GM12874 (cell line): ENCODE measurements around the gene MTHFD1L.

Experiments used
- CTCF ChIP-seq: IDR thresholded peaks from 2 replicates; pipeline ENCODE4 v1.5.1; 2011; ENCODE audit warnings: low read depth, mild to moderate bottlenecking, control low read depth, low read length, moderate library complexity; ENCODE audit not compliant: insufficient read depth

Gene MTHFD1L

GRCh38 chr6:151088599-151088935 is 223.1 kb downstream of the MTHFD1L start:
- no peak for TF ChIP-seq CTCF

- no peak for TF ChIP-seq CTCF
Observed at GRCh38 chr6:151088963-151089362, 223.5 kb downstream of the MTHFD1L start.

- TF ChIP-seq CTCF: no peak
Observed at GRCh38 chr6:151089978-151090377, 224.5 kb downstream of the MTHFD1L start.

DNA sequence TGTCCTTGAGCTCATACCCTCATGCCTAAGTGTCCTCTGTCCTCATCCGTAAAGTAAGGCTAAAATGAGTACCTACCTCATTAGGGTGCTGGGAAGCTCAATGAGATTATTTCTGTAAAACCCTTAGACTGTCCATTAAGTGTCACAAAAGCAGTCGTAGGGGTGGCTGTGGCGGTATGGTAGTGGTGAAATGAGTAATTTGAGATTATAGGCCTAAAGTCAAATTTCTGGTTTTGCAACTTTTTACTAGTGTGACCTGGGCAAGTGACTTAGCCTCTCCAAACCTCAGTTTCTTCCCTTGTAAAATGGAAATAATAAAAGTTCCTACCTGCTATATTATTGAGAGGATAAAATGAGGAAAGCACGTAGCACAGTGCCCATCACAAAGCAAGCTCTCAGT is 226.1 kb downstream of the MTHFD1L start:
- no peak for TF ChIP-seq CTCF

DNA sequence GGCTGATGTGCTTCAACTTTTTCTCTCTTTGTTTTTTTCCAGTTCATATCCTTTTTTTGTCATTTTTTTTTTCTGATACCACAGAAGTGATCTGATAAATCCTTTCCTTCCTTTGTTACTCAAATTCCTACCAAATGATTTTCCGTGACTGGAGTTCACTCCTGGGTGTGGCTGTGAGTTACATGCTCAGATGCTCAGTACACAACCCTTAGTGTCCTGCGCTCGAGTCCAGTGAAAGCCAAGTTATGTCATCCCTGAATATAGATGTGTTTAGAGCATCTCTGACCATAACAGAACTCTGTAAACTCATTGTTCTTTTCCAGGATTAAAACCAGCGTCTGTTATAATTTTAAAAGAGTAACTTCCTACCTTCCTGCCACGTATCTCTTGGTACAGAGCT is 227.1 kb downstream of the MTHFD1L start:
- TF ChIP-seq CTCF: no peak

DNA sequence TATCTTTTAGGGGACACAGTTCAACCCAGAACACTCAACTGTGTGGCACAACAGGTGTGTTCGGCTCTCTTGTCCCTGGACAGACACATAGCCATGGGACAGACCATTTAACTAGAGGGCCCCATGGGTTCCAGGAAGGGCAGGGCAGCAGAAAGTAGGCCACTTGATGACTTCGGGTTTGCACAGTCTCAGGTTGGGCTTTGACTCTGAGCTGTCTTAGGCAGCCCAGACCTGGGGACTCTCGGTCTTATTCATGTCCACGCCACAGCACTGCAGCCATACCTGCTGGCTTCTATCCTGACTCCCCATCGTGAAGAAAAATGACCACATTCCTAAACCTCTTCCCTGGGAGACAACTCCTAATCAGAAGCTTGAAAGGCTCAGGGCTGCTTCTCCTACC is 228.2 kb downstream of the MTHFD1L start:
- no peak for TF ChIP-seq CTCF

- TF ChIP-seq CTCF: no peak
Observed at GRCh38 chr6:151095538-151096254, 230.2 kb downstream of the MTHFD1L start.

GRCh38 chr6:151096255-151096612 is 230.7 kb downstream of the MTHFD1L start:
- no peak for TF ChIP-seq CTCF
